ENCODE results near the gene ZNF331.

The ZNF331 gene

DNA sequence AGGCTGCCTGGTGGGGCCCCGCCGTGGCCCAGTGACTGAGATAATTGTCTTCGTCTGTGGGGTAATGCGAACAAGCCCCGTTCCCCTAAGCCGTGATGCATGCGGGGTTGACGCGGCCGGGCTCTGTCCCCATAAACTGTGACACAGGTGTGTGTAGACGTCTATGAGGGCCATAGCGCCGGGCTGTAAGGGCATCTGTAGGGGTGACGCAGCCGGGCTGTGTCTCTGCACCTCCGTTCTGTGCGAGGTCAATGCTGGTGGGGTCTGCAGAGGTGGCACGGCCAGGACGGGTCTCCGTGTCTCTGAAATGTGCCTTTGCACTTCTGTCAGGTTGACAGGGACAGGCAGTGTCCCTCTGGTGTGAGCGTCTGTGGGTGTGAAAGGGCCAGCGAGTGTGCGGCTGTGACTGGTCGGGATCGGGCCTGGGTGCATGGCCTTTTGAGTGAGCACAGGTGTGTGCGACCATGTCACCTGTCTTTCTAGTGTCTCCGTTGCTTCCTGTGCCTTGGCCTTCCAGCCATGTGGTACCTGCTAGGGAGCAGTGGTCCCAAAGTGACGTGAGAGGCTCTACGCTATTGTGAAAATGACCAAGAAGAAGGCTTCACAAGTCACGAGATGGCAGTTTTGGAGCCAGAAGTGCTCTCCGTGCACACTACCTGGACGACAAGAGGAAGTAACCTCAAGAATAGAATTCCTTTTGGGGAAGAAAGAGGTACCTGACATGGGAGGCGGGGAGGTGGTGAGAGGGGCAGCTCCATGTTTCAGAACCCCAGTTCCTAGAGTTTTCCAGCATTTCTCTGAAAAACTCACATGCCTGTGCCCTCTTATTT, 16.4 kb upstream of the ZNF331 start:
- no peak for DNase-seq

DNA sequence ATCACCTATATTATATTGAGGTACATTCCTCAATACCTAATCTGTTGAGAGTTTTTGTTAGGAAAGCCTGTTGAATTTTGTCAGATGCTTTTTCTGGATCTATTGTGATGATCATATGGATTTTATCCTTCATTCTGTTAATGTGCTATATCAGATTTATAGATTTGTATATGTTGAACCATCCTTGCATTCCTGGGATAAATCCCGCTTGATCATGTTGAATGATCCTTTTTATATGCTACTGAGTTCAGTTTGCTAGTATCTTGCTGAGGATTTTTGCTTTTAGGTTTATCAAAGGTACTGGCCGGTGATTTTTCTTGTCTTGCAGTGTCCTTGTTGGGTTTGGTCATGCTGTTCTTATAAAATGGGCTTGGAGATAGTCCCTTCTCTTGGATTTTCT, 12.0 kb upstream of the ZNF331 start:
- DNase-seq: no peak

DNA sequence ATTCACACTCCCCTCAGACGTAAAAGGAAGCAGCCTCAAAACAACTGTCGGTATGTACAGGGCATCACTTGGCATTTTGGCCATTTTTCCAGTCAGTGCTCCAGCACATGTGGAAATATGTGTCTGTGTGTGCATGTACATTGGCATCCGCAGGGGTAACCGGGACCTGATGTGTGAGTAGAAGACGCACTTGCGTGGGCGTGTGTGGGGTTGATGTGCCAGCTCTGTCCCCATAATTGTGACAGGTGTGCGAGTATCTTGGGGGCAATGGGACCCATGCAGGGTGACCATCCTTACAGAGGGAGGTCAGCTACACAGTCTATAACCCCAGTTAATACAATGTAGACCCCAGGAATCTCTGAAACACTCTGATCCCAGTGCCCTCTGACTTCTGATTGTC, 7.3 kb upstream of the ZNF331 start:
- DNase-seq: no peak

DNA sequence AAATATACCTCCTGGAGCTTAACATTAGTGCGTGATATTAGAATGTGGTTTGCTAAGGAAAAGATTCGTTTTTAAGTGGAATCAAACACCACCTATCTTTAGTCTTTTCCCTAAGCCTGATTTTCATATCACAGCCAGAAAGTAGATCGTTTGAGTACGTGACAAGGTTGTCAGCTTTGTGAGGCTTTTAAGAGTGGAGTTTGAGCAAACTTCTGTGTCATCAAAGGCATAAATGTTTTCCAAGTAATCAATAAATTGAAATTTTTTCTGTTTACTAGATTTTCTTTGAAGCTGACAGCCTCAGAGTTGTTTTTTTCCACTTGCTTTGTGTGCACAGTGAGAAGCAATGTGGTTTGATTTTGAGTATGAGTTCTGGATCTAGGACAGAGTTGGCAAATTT, 6.5 kb upstream of the ZNF331 start:
- DNase-seq: no peak

DNA sequence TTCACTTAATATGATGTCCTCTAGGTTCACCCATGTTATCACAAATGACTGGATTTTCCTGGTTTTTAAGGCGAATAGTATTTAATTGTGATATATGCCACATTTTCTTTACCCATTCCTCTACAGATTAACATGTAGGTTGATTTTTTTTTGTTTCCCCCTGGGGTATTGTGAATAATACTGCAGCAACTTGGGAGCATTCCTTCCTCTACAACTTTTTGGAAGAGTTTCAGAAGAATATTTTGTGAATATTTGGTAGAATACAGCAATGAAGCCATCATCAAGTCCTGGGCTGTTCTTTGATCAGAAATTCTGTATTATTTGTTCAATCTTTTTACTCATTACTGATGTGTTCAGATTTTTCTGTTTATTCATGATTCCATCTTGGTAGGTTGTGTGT, 5.6 kb upstream of the ZNF331 start:
- no peak for DNase-seq

DNA sequence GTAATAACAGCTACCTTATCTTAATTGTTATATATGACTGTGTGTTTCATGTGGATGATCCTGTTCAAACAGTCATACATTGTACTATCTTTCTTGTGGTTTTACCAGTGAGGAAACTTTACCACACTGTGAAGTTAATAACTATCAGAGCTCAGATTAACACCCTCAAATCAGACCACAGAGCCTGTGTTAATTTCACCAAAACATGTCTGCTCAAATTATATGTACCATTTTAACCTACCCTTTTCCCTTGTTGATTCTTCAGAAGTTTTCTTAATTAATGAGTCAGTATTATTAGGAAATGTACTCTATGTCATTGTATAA, 1.8 kb upstream of the ZNF331 start:
- DNase-seq: no peak

DNA sequence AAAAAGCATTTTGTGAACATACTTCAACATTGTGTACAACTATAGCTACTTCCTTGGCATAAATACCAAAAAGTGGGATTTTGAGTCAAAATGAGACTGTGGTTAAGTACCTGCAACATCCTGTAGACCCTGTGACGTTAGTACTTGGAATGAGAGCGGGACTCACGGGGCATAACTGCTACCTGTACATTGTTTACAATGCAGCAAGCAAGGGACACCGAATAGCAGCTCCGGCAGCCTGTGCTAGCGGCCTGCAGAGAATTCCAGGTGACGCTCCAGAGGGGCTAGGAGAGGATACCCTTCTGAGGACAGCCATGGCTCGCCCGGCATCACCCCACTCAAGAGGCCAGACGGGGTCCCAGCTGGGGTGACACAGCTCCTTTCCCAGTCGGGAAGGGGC, 824 bp upstream of the ZNF331 start:
- no peak for DNase-seq

DNA sequence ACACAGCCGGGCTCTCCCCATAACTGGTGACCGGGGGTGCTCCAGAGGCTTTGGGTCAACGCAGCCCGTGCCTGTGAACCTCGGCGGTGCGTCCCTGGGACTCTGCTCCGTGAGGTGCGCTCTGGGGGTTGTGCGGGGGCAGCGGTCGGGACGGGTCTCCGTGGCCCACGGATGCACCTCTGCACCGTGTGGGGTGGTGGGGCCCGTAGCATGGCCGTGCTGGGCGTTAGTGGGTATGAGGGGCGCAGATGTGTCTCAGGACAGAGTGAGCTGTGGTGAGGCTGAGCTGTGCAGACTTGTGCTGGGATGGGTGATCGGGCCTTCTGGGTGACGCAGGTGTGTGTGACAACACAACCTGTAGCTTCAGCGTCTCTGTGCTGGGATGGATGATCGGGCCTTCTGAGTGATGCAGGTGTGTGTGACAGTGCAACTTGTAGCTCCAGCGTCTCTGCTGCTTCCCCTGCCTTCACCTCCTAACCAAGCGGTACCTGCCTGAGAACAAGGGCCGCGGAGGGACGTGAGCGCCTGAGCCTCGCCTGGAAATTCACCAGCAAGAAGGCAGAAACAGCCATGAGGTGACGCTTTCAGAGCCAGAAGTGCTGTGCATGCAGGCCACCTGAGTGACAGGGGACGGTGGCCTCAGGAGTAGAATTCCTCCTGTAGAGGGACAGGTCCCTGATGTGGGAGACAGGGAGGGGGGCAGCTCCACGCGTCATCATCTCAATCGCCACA, 599 bp downstream of the ZNF331 start:
- DNase-seq: no peak

DNA sequence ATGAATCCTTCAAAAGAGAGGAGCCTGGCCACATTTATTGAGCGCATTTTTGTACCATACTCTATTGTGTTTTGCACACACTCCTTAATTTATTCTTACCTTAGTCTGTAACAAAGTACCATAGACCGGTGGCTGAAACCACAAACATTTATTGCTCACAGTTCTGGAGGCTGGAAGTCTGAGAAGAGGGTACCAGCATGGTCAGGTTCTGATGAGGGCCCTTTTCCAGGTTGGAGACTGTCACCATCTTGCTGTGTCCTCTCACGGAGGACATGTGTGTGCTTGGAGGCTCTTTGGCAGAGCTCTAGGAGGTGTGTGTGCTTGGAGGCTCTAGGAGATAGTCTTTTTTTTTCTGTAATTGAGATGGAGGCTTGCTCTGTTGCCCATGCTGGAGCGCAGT, 2.1 kb downstream of the ZNF331 start:
- DNase-seq: no peak

DNA sequence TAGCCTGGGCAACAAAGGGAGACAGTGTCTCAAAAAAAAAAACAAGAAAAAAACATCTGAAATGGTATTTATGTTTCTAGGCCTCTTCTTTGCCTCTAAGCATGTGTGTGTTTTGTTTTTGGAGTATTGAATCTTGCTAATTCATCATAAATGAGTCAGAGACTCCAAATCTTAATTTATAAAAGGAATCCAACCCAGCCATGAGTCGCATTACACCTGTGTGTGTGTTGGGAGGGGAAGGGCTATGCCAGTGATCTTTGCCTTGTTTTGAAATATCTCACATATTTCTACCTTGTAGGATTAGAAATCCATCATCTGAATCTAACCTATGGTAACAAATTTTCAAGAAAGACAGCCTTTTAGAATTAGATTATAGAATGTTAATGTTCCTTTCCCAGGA, 4.0 kb downstream of the ZNF331 start:
- no peak for DNase-seq

DNA sequence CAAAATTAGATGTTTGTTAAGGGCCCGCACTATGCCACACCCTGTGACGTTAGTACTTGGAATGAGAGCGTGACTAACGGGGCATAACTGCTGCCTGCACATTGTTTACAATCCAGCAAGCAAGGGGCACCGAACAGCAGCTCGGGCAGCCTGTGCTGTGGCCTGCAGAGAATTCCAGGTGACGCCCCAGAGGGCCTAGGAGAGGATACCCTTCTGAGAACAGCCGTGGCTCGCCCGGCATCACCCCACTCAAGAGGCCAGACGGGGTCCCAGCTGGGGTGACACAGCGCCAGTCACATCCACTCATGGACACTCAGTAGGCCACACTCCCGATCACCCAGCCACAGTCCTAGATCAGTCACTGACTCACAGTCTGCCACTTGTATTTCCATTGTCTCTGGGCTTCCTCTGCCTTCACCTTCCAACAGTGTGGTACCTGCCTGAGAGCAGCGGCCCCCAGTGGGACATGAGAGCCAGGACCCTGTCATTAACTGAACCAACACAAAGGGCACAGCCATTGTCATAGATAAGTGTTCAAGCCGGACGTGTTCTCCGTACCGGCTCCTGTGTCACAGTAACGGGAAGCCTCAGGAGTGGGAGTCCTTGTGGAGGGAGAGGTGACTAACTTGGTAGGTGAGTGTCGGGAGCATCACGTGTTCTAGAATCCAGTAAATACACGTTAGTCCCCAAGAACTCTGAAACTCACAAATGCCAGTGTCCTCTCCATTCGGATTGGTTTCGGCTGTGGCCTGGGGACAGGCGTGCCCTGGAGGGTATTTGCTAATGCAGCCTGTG, 7.5 kb downstream of the ZNF331 start:
- DNase-seq: no peak

DNA sequence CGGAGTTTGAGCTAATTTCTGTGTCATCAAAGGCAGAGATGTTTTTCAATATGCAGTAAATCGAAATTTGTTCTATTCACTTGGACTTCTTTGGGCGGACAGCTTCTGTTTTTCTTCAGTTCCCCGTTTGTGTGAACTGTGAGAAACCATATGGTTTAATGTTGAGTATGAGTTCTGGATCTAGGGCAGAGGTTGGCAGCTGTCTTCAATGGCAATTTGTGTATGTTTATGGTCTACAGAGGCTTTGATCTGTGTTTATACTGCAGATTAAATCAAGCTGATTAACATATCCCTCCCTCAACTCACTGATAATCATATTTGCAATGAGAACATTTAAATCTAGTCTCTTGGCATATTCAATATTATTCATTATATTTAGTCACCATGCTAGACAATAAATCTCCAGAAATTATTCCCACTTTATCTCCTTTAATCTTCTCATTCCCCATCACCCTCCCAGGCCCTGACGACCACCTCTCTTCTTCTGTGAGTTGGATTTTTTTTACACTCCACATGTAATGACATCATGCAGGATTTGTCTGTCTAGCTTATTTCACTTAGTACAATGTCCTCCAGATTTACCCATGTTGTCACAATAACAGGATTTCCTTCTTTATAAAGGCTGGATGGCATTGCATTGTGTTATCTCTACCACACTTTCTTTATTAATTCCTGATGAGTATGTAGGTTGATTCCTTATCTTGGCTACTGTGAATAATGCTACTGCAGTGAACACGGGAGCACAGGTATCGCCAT, 9.0 kb downstream of the ZNF331 start:
- no peak for DNase-seq

DNA sequence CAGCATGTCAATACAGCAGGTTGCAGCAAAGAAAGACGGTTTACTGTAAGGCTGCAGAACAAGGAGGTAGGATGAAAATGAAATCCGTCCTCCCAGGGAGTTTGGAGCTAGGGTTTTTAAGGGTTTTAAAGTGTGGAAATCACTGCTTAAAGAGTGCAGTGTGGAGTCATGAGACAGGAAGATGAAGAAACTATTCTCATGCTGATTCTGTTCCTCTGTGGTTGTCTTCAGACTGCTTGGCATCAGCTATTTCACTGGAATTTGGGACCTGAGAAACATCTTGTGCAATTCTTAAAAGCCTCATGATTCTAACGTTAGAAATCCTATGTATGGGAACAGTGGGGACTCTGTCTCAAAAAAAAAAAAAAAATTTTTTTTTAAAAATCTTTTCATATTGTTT, 11.4 kb downstream of the ZNF331 start:
- DNase-seq: no peak

DNA sequence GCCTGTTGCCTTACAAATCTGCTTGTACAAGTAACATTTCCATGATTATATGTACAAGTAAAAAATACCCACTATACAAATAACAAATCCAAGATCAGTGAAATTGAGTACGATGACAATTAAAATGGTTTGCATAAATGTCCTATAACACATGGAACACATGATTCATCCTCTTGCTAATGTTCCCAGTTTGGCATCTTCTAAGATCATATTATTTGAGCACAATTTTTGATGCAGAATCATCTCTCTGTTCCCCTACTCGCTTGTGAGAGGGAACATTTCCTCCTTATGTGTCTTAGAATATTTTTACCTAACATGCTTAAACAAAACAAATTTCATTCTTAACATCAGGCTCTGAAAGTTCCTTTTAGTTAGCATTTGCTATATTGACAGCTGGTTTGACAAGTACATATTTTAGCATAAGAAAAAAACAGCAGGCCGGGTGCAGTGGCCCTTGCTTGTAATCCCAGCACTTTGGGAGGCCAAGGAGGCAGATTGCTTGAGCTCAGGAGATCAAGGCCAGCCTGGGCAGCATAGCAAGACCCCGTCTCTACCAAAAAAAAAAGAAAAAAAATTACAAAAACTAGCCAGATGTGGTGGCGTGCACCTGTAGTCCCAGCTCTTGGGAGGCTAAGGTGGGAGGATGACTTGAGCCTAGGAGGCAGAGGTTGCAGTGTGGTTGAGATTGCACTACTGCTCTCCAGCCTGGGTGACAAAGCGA, 14.2 kb downstream of the ZNF331 start:
- no peak for DNase-seq

DNA sequence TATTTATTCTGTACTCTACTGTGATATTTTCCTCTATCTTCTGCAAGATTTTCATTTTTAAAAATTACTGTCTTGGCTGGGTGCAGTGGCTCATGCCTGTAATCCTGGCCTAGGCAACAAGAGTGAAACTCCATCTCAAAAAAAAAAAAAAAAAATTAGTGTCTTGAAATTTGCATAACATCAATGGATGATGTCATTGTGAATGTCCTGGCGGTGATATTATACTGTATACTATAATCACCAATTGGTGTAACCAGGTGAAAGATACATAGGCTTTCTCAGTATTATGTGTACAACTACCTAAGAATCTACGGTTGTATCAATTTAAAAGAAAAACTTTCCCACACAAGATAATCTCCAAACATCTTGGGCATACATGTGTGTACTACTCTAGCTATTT, 15.2 kb downstream of the ZNF331 start:
- DNase-seq: no peak

DNA sequence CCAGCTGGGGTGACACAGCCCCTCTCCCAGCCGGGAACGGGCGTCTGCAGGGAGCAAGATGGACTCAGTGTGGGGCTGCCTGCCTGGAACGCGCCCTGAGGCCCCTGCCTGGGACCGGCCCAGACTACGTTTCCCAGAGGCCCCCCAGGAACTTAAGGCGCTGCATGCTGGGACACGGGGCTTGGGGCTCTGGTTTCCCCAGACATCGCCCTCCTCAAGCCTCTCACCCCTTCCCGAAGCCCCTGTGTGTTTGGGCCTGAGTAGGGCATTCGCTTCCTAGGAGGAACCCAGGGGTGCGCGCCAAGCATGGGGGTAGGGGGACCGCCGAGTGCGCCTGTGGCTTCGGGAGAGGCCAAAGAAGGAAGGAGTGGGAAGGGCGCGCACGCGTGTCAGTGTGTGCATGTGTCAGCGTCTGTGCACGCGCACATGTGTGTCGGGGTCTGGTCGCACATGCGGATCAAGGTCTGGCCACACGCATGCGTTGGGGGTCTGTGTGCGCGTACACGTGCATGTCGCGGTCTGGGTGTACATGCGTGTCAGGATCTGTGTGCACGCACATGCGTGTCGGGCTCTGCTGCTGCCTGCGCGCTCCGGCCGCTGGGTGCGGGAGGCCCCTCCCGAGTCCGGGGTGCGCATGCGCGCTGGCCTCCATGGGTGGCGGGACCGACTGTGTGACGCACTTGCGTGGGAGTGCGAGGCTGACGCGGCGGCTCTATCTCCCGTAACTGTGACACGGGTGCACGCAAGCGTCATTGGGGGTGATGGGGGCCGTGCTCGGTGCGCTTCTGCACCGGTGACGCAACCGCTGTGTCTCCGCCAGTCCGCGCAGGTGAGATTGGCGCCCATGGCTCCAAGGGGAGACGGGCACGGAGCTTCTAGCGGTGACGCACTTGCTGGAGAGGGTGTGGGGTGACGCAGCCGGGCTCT, 16.2 kb downstream of the ZNF331 start:
- DNase-seq: no peak

DNA sequence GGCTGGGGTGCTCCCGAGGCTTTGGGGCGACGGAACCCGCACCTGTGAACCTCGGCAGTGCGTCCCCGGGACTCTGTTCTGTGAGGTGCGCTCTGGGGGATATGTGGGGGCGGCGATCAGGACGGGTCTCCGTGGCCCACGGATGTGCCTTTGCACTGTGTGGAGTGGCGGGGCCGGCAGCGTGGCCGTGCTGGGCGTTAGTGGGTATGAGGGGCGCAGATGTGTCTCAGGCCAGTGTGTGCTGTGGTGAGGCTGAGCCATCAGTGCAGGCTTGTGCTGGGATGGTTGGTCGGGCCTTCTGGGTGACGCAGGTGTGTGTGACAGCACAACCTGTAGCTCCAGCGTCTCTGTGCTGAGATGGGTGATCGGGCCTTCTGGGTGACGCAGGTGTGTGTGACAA, 16.9 kb downstream of the ZNF331 start:
- no peak for DNase-seq

DNA sequence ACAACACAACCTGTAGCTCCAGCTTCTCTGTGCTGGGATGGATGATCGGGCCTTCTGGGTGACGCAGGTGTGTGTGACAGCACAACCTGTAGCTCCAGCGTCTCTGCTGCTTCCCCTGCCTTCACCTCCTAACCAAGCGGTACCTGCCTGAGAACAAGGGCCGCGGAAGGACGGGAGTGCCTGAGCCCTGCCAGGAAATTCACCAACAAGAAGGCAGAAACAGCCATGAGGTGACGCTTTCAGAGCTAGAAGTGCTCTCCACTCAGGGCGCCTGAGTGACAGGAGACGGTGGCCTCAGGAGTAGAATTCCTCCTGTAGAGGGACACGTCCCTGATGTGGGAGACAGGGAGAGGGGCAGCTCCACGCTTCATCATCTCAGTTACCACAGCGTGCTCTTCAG, 17.4 kb downstream of the ZNF331 start:
- DNase-seq: no peak

DNA sequence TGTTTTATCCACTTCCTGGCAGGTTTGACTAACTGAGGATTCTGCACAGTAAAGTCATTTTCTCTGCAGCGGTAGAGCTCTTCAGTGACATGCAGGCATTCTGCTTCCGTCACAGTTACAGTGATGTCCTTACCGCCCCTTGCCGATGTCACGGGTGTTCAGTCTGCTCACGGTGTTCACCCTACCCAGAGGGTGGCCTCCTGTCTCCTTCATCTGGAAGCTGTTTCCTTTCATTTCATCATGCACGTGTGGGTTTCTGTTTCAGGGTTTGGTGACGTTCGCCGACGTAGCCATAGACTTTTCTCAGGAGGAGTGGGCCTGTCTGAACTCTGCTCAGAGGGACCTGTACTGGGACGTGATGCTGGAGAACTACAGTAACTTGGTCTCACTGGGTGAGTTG, 33.4 kb downstream of the ZNF331 start:
- DNase-seq: no peak

DNA sequence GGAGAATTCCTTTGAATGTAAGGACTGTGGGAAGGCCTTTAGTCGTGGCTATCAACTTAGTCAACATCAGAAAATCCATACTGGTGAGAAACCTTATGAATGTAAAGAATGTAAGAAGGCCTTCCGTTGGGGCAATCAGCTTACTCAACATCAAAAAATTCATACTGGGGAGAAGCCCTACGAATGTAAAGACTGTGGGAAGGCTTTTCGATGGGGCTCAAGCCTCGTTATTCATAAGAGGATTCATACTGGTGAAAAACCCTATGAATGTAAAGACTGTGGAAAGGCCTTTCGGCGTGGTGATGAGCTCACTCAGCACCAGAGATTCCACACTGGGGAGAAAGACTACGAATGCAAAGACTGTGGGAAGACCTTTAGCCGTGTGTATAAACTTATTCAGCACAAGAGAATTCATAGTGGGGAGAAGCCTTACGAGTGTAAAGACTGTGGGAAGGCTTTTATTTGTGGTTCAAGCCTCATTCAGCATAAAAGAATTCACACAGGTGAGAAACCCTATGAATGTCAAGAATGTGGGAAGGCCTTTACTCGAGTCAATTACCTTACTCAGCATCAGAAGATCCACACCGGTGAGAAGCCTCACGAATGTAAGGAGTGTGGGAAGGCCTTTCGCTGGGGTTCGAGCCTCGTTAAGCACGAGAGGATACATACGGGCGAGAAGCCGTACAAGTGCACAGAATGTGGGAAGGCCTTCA, 39.2 kb downstream of the ZNF331 start:
- DNase-seq: no peak

DNA sequence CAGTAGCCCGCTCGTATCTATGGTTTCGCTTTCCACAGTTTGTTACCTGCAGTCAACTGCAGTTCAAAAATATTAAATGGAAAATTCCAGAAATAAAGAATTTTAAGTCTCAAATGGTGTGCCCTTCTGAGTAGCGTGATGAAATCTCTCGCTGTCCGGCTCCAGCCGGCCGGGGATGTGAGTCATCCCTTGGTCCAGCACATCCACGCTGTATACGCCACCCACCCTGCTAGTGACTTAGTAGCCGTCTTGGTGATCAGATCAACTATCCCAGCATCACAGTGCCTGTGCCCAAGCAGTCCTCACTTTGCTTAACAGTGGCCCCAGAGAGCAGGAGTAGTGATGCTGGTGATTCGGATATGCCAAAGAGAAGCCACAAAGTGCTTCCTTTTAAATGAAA, 40.0 kb downstream of the ZNF331 start:
- no peak for DNase-seq

All from NCI-H1694 treated with DMSO at 0.1 percent for 48 hours (cell line).